Body of pancreas (tissue), 4 donors: ENCODE measurements around the gene AKT3.

Experiments
- POLR2A ChIP-seq, 3 donors: fragments of 450-650 bp; IDR thresholded peaks; one replicate each; pipeline ENCODE4 v1.6.1; 2016; ENCODE audit warnings: antibody characterized with exemption in 3 of 3, mild to moderate bottlenecking in 2 of 3
- TF ChIP-seq, protein P1 (sequence below), 7 experiments: fragments of 450-650 bp in 4 of 7; fragments of 200-600 bp in 3 of 7; sonication (generic) in 3 of 7; IDR thresholded peaks; one replicate each; pipeline ENCODE4 v1.5.1; 2016 to 2019; ENCODE audit warnings: antibody characterized with exemption in 7 of 7

DNA sequence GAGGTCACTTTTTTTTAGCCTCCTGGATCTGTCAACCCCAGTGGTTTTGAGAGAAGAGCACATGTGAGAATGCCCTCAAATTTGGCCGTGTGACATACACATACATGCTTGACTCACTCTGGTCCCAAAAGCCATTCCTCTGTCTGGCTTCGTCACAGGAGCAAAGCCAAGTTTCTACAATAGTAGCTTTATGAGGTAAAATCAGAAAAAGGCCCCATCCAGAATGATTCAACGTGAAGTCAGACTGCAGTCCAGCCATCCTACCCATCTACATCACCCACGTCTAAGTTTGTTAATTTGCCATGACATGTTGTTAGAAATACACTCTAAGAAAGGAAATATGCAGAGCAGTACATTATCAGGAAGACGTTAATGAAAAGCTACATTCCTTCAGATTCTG is 349.0 kb downstream of the AKT3 start:
- TF ChIP-seq, protein P1, sequence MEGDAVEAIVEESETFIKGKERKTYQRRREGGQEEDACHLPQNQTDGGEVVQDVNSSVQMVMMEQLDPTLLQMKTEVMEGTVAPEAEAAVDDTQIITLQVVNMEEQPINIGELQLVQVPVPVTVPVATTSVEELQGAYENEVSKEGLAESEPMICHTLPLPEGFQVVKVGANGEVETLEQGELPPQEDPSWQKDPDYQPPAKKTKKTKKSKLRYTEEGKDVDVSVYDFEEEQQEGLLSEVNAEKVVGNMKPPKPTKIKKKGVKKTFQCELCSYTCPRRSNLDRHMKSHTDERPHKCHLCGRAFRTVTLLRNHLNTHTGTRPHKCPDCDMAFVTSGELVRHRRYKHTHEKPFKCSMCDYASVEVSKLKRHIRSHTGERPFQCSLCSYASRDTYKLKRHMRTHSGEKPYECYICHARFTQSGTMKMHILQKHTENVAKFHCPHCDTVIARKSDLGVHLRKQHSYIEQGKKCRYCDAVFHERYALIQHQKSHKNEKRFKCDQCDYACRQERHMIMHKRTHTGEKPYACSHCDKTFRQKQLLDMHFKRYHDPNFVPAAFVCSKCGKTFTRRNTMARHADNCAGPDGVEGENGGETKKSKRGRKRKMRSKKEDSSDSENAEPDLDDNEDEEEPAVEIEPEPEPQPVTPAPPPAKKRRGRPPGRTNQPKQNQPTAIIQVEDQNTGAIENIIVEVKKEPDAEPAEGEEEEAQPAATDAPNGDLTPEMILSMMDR (IDR thresholded peaks at IDR 0.05), result no peak
- TF ChIP-seq POLR2A (IDR thresholded peaks at IDR 0.05), result no peak
